Measurements from ENCODE around the gene ATP1B1.

ATP1B1 gene

GRCh38 chr1:169117599-169117998 lies 11.1 kb downstream of the ATP1B1 start:
- CTCF ChIA-PET = interaction anchor here (0.8 to 1.2 kb wide), 4 partner anchors 8 to 19 kb away, joined by 3 read pairs; no protein-coding TSS in a partner anchor
- no peak for DNase-seq (ENCODE audit: extremely low spot score)
- POLR2A ChIA-PET = interaction anchor here (0.8 kb wide), 1 partner anchor 14 kb away, joined by 3 read pairs; no protein-coding TSS in a partner anchor
- no peak for TF ChIP-seq CTCF (IDR thresholded peaks at IDR 0.05; ENCODE audit: control extremely low read depth, extremely low read depth, low read depth, missing control alignments)

- no peak for TF ChIP-seq CTCF (IDR thresholded peaks at IDR 0.05; ENCODE audit: control extremely low read depth, extremely low read depth, low read depth, missing control alignments)
- DNase-seq (ENCODE audit: extremely low spot score) = no peak
- ChIA-PET CTCF (interaction anchor here (0.8 to 2.0 kb wide), 4 partner anchors 8 to 18 kb away, joined by 3 to 7 read pairs (median 3); no protein-coding TSS in a partner anchor), POLR2A (no interaction called here)
These were observed 11.7 kb downstream of the ATP1B1 start for GRCh38 chr1:169118227-169118626.

GRCh38 chr1:169119405-169119804 lies 12.9 kb downstream of the ATP1B1 start:
- TF ChIP-seq CTCF (IDR thresholded peaks at IDR 0.05; ENCODE audit: control extremely low read depth, extremely low read depth, low read depth, missing control alignments) = no peak
- POLR2A ChIA-PET = no interaction called here

DNA sequence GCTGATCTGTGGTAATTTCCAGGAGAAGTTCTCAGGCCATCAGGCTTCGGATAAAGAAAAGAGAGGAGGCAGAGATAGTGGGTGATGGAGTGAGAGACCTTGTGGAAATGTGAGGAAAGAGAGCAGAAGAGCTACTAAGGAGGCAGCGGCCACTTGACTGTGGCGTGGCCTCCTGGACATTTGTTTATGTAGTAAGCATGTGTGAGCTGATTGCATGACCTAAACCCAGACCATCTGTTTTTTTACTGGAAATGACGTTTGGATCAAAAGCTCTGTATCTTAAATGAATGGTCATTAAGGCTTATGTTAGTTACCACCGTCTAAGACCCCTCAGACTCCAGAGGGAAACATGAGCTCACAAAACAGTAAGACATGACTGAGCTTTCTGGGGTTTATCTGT lies 13.6 kb downstream of the ATP1B1 start:
- no peak for DNase-seq (ENCODE audit: extremely low spot score)
- no peak for TF ChIP-seq CTCF (IDR thresholded peaks at IDR 0.05; ENCODE audit: control extremely low read depth, extremely low read depth, low read depth, missing control alignments)
- CTCF ChIA-PET = interaction anchor here (0.8 to 2.0 kb wide), 7 partner anchors 8 to 777 kb away, joined by 3 to 12 read pairs (median 3); no protein-coding TSS in a partner anchor
- POLR2A ChIA-PET = interaction anchor here (0.6 kb wide), 1 partner anchor 15 kb away, joined by 11 read pairs; no protein-coding TSS in a partner anchor

More at GRCh38 chr1:169119405-169119804, 12.9 kb downstream of the ATP1B1 start:
- CTCF ChIA-PET = interaction anchor here (1.2 to 2.0 kb wide), 5 partner anchors 8 to 483 kb away, joined by 3 to 12 read pairs (median 3); no protein-coding TSS in a partner anchor
- DNase-seq (ENCODE audit: extremely low spot score) = no peak

DNA sequence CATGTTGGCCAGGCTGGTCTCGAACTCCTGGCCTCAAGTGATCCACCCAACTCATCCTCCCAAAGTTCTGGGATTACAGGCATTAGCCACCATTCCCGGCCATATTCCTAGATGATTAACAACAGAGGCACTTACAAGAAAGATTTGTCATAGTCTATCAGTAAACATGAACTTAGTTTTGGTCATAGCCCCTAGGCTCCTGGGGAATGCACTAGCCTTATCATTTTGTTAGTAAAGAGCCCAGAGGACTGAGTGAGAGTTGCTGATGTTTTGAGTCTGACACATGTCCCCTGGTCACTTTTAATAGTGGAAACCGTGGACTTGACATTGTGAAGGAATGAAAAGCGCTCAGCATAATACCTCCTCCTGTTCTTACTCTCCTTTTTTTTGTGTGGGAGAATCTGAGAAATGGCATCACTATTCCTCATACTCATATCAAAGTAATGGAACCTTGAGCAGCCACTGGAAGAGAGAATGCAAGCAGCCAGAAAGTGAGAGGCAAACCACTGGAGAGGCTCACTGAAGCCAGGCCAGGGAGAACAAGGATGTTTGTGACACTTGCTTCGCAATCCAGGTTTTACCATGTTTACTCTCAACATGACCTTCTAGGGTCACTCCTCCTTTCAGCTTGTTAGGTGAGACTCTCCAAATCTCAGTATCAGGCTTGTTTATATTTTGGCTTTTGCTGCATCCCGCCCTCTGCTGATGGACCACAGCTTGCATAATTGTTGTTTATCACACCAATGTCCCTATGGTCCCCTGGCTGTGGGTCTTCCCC lies 14.8 kb downstream of the ATP1B1 start:
- DNase-seq (ENCODE audit: extremely low spot score) = no peak
- CTCF ChIA-PET = interaction anchor here (0.8 to 1.5 kb wide), 4 partner anchors 7 to 778 kb away, joined by 3 to 12 read pairs (median 4); no protein-coding TSS in a partner anchor
- POLR2A ChIA-PET = no interaction called here
- no peak for TF ChIP-seq CTCF (IDR thresholded peaks at IDR 0.05; ENCODE audit: control extremely low read depth, extremely low read depth, low read depth, missing control alignments)

DNA sequence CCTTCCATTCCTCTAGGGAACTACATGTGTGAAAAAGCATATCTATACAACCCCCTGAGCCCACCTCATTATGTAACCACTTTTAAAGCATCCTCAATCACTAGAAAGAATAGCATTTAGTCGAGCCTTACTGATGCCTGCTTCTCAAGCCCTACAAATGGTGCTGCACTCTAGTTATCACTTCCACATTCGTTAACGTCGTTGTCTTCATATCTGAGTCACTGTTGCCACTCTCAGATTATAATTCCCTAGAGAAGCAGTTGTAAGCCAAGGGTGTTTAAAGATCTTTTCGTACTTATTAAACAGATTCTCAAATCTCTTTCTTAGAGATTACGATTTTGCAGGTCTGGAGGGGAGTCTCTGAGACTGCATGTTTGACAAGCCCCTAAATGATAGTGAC lies 16.5 kb downstream of the ATP1B1 start:
- POLR2A ChIA-PET = no interaction called here
- peak; percentile 54 for DNase-seq (ENCODE audit: extremely low spot score)
- CTCF ChIA-PET = no interaction called here

More for the DNA sequence above, 16.5 kb downstream of the ATP1B1 start:
- no peak for TF ChIP-seq CTCF (IDR thresholded peaks at IDR 0.05; ENCODE audit: control extremely low read depth, extremely low read depth, low read depth, missing control alignments)

Measured in GM10248 (cell line).